GM12872 (cell line): ENCODE measurements around the gene SNED1.

Experiments used
- TF ChIP-seq, protein P1 (sequence below): IDR thresholded peaks from 3 replicates; pipeline ENCODE4 v1.5.1; 2011; ENCODE audit warnings: low read depth, mild to moderate bottlenecking, low read length, moderate library complexity; ENCODE audit not compliant: insufficient read depth

The SNED1 gene

DNA sequence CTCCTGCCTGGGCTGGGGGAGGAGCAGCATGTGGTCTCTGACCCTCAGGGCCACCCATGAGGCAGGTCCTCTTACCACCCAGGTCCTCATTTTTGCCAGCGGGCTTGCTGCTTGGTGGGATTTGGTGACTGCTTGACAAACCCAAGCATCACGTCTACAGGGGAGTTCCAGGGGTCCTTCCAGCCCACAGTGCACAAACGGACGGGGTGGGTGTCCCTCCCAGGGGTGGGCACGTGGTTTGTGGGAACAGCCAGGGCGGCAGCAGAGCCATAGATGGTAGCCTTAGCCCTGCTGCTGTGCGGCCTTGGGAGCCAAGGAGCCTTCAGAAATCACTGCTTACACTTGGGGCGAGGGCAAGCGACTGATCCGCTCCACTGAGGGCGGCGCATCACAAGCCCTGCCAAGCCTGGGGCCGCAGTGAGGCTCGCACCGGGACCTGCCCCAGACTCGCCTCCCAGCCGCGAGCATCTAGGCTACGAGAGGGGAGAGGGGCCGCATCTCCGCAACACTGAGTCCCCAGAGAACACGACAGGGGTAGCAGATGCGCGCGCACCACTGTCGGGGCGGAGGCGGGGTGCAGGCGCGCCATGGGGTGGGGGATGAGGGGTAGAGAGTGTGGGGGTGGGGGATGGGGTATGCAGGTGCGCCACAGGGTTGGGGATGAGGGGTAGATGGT lies 36.9 kb downstream of the SNED1 start:
- TF ChIP-seq, protein P1, sequence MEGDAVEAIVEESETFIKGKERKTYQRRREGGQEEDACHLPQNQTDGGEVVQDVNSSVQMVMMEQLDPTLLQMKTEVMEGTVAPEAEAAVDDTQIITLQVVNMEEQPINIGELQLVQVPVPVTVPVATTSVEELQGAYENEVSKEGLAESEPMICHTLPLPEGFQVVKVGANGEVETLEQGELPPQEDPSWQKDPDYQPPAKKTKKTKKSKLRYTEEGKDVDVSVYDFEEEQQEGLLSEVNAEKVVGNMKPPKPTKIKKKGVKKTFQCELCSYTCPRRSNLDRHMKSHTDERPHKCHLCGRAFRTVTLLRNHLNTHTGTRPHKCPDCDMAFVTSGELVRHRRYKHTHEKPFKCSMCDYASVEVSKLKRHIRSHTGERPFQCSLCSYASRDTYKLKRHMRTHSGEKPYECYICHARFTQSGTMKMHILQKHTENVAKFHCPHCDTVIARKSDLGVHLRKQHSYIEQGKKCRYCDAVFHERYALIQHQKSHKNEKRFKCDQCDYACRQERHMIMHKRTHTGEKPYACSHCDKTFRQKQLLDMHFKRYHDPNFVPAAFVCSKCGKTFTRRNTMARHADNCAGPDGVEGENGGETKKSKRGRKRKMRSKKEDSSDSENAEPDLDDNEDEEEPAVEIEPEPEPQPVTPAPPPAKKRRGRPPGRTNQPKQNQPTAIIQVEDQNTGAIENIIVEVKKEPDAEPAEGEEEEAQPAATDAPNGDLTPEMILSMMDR = no peak

DNA sequence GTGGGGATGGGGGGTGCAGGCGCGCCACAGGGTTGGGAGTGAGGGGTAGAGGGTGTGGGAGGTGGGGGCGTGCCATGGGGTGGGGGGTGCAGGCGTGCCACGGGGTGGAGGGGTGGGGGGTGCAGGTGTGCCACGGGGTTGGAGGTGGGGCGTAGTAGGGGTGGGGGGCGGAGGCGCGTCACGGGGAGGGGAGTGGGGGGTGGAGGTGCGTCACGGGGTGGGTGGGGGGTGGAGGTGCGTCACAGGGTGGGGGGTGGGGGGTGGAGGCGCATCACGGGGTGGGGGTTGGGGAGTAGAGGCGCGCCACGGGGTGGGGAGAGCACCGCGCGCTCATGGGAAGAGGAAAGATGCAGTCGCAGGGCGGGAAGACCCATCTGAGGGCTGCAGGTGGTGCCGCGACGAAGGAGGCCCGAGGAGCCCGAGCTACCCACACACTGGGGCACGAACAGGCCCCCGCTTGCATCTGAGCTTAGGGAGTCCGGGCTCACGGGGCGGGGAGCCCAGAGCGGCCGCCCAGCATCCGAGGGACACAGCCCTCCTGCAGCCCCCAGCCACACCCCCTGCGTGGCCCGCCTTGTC lies 37.5 kb downstream of the SNED1 start:
- TF ChIP-seq, protein P1 = no peak

DNA sequence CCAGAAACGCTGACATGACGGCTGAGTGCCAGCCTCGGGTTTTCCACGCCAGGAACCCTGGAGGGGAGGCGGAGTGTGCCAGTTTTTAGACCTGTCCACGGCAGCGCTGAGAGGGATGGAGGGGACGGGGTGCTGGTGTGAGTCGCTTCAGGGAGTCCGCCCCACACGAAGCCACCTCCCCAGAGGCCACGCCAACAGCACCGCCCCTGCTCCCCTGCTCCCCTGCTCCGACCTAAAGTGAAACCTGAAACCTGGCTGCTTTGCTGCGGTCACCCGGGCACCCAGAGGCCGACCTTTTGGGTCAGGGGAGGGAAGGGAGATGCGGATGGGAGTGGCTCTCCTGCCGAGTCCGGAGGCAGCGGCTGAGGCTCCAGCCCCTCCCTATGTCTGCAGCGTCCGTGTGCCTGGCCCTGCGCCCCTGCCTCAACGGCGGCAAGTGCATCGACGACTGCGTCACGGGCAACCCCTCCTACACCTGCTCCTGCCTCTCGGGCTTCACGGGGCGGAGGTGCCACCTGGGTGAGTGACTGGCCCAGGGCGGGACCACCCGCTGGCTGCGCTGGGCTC lies 38.1 kb downstream of the SNED1 start:
- TF ChIP-seq, protein P1 = no peak

DNA sequence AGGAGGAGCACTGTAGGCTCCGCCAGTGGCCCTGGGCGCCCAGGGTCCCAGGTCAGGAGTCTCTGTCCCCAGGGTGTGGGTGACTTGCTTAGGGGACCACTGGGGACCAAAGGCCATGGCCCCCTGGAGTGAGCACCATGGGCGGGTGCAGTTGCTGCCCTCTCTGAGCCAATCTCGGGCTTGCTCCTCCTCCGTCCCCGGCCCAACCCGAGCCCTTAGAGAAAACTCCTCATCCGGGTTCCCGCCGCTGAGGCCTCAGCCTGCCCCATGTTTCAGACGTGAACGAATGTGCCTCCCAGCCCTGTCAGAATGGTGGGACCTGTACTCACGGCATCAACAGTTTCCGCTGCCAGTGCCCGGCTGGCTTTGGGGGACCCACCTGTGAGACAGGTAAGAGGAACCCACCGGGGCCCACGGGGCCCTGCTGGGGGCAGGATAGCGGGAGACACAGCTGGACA lies 38.6 kb downstream of the SNED1 start:
- TF ChIP-seq, protein P1 = no peak

DNA sequence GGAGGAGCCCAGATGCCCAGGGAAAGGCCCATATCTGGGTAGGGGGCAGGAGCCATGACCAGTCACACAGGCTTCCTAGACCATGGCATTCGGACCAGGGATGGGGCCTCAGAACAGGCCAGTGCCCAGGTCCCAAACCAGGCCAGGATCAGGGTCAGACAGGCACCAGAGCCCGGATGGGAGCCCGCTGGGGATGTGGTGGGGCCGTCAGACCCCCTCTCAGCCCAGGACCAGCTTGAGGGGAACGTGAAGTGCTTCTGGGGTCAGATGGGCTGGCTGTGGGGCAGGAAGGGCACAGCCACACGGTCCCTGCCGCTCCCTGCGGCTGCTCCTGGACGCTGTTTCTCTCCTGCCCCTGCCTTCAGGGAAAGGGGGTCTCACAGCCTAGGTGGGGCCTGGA lies 39.1 kb downstream of the SNED1 start:
- TF ChIP-seq, protein P1 = no peak

DNA sequence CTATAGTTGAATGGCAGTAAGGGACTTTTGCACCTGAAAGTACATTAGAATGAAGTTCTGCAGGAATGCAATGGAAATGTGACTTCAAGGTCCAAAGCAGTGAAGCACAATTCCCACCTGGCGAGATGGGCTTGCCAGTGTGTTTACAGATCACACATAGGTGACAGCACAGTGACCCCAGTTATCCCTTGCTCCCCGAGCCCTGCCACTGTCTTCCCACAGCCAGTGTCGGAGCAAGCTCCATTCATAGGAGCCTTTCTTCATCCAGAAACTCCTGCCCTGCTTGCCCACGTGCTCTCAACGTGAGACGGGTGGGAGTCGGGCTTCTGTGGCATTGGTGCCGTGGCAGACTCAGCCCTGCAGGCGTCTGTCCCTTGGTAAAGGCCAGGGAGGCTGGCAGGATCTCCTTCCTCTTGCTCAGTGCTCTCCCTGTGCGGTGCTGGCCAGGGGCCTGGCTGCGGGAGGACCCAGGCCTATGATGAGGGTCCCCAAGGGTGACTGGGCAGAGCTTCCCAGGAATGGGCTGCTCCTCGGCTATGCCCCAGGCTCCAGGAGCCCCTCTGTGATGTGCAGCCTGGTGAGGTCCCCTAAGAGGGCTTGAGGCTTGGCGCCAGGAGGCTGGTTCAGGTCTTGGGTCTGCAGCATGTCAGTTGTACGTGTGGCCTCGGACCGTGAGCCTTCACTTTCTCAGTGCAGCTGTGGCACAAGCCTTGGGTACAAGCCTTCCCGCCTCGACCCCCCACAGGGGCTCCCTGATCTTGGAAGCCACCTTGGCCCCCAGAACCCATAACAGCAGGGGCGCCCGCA lies 40.2 kb downstream of the SNED1 start:
- TF ChIP-seq, protein P1 = no peak

DNA sequence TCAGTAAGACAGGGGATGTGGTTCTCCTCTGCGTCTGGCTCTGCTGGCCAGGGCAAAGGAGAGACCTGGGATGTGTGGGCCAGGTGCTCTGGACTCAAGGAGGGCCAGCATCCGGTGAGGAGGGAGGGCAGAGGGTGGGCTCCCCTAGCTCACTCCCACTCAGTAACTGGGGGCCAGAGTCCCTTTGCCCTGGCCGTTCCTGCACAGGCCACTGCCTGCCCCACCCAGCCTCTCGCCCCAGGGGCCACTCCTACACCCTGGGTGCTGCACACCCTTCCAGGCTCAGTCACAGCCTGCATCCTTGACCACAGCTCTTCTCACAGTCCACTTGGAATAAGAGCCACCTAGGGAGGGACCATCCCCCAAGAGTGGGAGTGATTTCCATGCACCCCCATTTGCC lies 41.0 kb downstream of the SNED1 start:
- TF ChIP-seq, protein P1 = no peak
